HFF-Myc (cell line): ENCODE data around the gene FOXL2.

ENCODE experiments used
- DNase-seq: peaks from one replicate; pipeline ENCODE4 v3.0.0-alpha.2; 2011; ENCODE audit warnings: low read depth; ENCODE audit errors: extremely low read depth
- H3K4me3 ChIP-seq: replicated peaks from 2 replicates; pipeline ENCODE4 v1.5.1; 2011; ENCODE audit warnings: low read depth, mild to moderate bottlenecking, control low read depth, low read length
- CTCF ChIP-seq: IDR thresholded peaks from 2 replicates; pipeline ENCODE4 v1.5.1; 2012; ENCODE audit warnings: mild to moderate bottlenecking, low read depth, low read length, control low read depth; ENCODE audit errors: missing control alignments

FOXL2 gene

GRCh38 chr3:138946663-138947494, at the start of gene FOXL2, which contains the start of gene FOXL2NB:
Gene FOXL2, minus strand, starts transcription at chr3:138947137. Its CDS starts 415 bp downstream, at chr3:138946722.
Gene FOXL2NB, plus strand, starts transcription at chr3:138947217. Its CDS starts 148 bp downstream, at chr3:138947365.
- no peak for TF ChIP-seq CTCF
- H3K4me3 ChIP-seq, result peak within 1 kb of the TSS; percentile 44
- no peak for DNase-seq

GRCh38 chr3:138995706-138996105, 48.8 kb upstream of the FOXL2 start:
- no peak overlapping the region for H3K4me3 ChIP-seq
- DNase-seq, result no peak
- no peak for TF ChIP-seq CTCF

- TF ChIP-seq CTCF, result no peak
- no peak overlapping the region for H3K4me3 ChIP-seq
- no peak for DNase-seq
Observed at GRCh38 chr3:138987181-138987580, 40.2 kb upstream of the FOXL2 start.

GRCh38 chr3:138985932-138986331, 39.0 kb upstream of the FOXL2 start:
- no peak for DNase-seq
- H3K4me3 ChIP-seq, result no peak overlapping the region
- TF ChIP-seq CTCF, result no peak

GRCh38 chr3:138984816-138985215, 37.9 kb upstream of the FOXL2 start:
- no peak overlapping the region for H3K4me3 ChIP-seq
- no peak for DNase-seq

GRCh38 chr3:138976047-138976446, 29.1 kb upstream of the FOXL2 start:
- no peak for TF ChIP-seq CTCF
- DNase-seq, result no peak
- no peak overlapping the region for H3K4me3 ChIP-seq

More at GRCh38 chr3:138984816-138985215, 37.9 kb upstream of the FOXL2 start:
- no peak for TF ChIP-seq CTCF
